ENCODE results near the gene DBP.

GRCh38 chr19:48636859-48637448 is at the start of gene DBP:
- TF ChIP-seq CTCF (conservative IDR thresholded peaks at IDR 0.05; ENCODE audit: low read length) = no peak
- TF ChIP-seq EZH2phosphoT487 (IDR thresholded peaks at IDR 0.05; ENCODE audit: borderline replicate concordance) = no peak

Measured in Loucy (cell line).